GM18519 (cell line): ENCODE measurements around the gene SPIRE2.
"Not testable (repeated sequence)": the region's sequence is repeated elsewhere in the genome, so short reads cannot be mapped to it uniquely, and the experiment has no call there.

Experiments used
- ATAC-seq: cut with Tn5 transposase; IDR thresholded peaks from one replicate; pipeline ENCODE4 v1.9.1; 2021; ENCODE audit warnings: mild to moderate bottlenecking, moderate library complexity; ENCODE audit not compliant: unreplicated experiment, low FRiP score

SPIRE2 gene

DNA sequence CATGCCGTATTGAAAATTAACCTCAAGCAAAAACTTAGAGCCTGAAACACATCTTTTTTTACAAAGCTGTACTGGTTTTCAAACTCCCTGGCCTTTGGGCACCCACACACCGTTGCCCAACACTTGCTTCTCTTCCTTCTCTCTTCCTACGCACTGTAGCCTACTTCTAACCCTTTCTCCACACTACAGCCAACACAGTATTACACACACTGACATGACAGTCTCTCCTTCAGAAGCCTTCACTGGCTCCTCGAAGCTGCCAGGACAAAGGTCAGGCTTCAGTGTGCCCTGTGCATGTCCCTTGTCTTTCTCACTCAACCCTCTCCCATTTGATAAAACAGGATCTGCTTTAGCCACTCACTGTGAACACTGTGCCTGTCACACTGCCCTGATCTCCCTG, 19.8 kb upstream of the SPIRE2 start:
- ATAC-seq, result no peak

DNA sequence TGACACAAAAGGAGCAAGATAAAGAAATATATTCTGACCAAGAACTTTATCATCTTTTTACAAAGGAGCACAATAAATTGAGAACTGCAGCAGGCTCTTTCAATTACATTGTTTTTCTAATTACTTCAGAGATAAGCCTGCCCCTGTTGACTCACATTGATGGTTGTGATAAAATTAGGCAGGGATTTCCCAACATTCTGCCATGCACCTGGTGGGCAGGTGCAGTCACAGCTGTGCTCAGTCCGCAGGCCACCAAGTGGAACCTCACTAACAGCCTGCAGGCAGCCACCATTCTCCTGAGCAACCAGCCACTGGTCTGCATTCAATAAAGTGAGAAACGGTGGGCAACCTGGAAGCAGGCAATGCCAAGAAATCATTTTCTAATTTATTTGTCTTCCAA, 17.0 kb upstream of the SPIRE2 start:
- ATAC-seq, result no peak

- no peak for ATAC-seq
Measured at GRCh38 chr16:89815639-89816348, 12.5 kb upstream of the SPIRE2 start.

DNA sequence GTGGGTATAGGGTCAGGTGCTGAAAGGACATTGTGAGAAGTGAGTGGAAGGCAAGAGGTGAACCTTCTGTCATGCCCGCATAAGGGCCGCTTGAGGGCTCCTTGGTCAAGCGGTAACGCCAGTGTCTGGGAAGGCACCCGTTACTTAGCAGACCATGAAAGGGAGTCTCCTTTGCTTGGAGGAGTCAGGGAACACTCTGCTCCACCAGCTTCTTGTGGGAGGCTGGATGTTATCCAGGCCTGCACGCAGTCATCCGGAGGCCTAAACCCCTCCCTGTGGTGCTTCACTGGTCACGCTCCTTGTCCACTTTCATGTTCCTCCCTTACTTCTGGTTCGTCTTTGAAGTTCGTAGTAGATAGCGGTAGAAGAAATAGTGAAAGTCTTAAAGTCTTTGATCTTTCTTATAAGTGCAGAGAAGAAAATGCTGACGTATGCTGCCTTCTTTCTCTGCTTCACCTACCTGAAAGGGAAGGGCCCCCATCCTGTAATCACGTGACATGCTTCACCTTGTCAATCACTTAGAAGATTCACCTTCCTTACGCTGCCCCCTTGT, 9.3 kb upstream of the SPIRE2 start:
- ATAC-seq, result not testable (repeated sequence)

DNA sequence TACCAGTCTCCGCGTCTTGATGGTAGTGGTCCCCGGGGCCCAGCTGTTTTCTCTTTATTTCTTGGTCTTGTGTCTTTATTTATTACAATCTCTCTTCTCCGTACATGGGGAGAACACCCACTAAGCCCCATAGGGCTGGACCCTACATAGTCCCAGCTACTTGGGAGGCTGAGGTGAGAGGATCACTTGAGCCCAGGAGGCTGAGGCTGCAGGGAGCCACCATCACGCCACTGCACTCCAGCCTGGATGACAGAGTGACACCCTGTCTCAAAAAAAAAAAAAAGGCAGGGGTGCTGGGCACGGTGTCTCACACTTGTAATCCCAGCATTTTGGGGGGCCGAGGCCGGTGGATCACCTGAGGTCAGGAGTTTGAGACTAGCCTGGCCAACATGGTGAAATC, 8.8 kb upstream of the SPIRE2 start:
- ATAC-seq, result not testable (repeated sequence)

DNA sequence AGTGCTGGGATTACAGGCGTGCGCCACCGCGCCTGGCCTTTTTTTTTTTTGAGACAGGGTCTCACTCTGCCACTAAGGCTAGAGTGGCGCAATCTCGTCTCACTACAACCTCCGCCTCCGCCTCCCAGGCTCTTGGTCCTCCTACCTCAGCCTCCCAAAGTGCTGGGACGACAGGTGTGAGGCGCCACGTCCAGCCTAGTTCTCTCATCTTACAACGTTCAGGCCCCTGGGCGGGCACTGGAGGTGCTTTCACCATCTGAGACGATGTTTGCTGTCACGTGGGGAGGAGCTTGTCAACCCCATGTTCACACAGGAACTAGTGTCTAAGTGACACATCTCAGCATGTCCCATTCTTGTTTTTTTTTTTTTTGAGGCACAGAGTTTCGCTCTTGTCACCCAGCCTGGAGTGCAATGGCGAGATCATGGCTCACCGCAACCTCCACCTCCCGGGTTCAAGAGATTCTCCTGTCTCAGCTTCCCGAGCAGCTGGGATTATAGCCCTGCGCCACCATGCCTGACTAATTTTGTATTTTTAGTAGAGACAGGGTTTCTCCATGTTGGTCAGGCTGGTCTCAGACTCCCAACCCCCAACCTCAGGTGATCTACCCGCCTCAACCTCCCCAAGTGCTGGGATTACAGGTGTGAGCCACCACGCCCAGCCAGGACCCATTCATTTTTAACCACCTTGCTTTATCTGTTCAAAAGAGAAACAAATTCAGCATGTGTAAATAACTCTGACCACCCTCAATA, 6.7 kb upstream of the SPIRE2 start:
- no peak for ATAC-seq

GRCh38 chr16:89822188-89823086, 5.8 kb upstream of the SPIRE2 start:
- no peak for ATAC-seq

GRCh38 chr16:89823087-89823823, 5.0 kb upstream of the SPIRE2 start:
- no peak for ATAC-seq

GRCh38 chr16:89823824-89824148, 4.5 kb upstream of the SPIRE2 start:
- ATAC-seq, result not testable (repeated sequence)

GRCh38 chr16:89826531-89827382, 1.5 kb upstream of the SPIRE2 start:
- ATAC-seq, result no peak

GRCh38 chr16:89827383-89828198, 684 bp upstream of the SPIRE2 start:
- no peak for ATAC-seq

DNA sequence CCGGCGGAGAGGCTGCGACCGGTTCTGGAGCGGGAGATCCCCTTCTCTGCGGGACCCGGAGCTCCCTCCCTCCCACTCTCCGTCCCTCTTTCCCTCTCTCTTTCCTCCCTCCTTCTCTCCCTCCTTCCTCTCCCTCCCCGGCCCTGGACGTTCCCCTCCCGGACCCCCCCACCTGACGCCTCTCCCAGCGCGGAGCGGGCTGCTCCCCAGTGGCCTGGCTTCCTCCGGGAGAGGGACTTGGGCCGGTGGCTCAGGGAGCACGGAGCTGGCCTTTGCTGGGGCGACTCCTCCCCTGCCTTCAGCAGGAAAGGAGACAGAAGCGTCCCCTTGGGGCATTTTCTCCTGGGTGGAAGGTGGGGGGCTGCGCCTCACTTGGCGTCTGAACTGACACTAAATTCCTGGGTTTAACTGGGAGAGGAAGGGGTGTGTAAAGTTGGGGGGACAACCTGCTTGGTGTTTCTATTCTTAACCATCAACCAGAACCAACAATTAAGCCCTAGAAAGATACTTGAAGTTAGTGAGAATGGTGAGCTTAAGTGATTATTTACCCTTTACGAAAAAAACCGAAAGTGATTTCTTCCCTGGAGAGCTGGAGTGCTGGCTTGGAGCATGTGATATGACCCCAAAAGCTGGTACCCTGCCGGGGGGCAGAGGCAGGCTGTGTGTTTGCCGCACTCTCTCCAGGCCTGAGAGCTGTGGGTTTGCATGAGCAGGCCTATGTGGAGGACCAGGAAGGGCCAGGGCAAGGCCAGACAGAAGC, 775 bp downstream of the SPIRE2 start:
- ATAC-seq, result no peak

DNA sequence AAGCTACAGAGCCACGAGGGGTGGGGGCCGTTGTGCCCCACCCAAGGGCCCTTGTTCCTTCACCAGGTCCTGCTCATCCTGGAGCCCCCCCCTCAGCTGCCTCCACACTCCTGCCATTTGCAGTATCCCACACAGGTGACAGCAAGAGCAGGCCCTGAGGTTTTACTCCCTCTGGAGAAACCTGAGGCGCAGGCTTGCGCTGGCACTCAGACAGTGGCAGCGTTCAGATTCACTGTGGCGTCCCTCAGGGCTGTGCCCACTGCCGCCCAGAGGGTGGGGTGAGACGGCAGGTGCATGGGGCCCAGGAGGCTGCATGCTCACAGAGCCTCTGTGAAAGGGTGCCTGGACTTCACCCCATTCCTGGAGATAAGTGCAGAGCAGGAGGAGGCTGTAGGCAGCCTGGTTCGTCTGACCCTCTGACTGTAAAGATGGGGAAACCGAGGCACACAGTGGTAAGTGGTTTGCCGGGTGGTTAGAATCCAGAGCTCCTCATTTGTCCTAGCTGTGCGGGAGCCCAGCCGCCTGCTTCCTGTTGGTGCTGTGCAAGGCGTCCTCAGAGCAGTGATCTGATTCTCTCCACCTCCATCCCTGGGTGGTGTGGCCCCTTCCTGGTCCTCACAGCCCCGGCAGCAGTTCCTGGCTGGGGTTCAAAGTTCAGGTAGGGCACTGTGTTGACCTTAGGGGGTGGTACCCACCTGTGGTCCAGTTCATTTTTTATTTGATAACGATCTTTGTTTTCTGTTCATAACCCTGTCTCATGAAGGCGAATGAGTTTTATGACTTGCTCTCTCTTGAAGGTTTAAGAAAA, 1.6 kb downstream of the SPIRE2 start:
- no peak for ATAC-seq

GRCh38 chr16:89831810-89832328, 3.6 kb downstream of the SPIRE2 start:
- ATAC-seq, result no peak

- not testable (repeated sequence) for ATAC-seq
Measured at GRCh38 chr16:89833664-89834363, 5.5 kb downstream of the SPIRE2 start.

DNA sequence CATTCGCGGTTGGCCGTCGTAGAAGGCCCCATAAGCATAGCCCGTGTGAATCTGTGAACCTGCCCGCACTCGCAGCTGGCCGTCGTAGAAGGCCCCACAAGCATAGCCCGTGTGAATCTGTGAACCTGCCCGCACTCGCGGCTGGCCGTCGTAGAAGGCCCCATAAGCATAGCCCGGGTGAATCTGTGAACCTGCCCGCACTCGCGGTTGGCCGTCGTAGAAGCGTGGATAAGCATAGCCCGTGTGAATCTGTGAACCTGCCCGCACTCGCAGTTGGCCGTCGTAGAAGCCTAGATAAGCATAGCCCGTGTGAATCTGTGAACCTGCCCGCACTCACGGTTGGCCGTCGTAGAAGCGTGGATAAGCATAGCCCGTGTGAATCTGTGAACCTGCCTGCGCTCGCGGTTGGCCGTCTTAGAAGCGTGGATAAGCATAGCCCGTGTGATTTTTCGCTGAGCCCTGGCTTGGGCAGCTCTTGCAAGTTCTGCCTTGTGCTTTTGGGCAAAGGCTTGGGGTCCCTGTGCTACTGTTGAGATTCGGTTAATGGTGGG, 6.6 kb downstream of the SPIRE2 start:
- not testable (repeated sequence) for ATAC-seq
